Measurements from ENCODE around the gene KCNC1. TPM values are rescaled to one million over a fixed set of nuclear protein-coding genes. Genes with fewer than 3 reads are reported as not detected.

Gene KCNC1
- total and polyA plus RNA-seq, 2 of the 13 experiments (the other 11 are each of a cell fraction or from before 2014, with no cell fraction given): 0.01 to 0.04 TPM

DNA sequence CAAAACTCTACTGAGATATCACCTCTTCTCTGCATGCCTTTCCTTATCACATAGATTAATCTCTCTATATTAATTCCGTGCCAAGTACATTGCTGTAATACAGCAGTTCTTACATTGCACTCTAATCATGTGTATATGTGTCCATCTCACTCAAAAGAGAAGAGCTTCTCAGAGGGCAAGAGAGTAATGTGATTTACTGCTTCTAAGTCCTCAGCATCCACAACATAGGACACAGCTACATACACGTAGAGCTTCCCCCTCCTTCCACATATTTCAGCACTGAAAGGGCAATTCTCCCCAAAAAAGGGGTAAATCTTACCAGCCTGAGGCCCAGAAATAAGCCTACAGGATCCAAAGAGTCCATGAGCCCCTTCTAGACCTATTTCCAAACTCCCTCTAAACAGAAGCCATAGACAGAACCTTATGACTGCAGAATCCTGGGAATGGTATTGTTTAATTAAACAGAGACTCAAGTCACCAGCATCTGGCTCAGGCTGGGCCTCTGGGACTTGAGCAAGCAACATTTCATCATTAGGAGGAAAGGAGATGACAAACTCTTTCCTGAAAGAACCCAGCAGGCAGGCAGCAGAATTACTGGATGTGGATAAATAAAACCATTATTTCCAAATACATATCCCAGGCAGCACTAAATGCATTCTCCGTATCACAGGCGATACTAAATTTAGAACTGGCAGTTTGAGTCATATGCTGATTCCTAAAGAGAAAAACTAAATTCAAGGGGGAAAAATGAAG lies 87.2 kb downstream of the KCNC1 start:
- no peak overlapping the region for H3K27ac ChIP-seq (ENCODE audit: extremely low read length, insufficient read depth, low read length)
- BruUV-seq (replicated peaks): no TSS peak
- WGBS (ENCODE audit: low lambda C conversion rate): 99% methylated on average over 4 of the region's 4 CpGs
- no peak for ATAC-seq
- ChIA-PET CTCF (ENCODE audit: low intra/inter-chr PET ratio, low total read pairs) (no interaction called here), POLR2A (no interaction called here)
- no peak for DNase-seq (ENCODE audit: low spot score)
- TF ChIP-seq ZNF558 (CRISPR knock-in tag; IDR thresholded peaks at IDR 0.05; ENCODE audit: borderline replicate concordance) (no peak), GPBP1L1 (CRISPR knock-in tag; IDR thresholded peaks at IDR 0.05) (no peak), KLF11 (CRISPR knock-in tag; IDR thresholded peaks at IDR 0.05) (no peak), ESRRA (CRISPR knock-in tag; IDR thresholded peaks at IDR 0.05; ENCODE audit: low read depth) (no peak), ZNF451 (CRISPR knock-in tag; IDR thresholded peaks at IDR 0.05) (no peak), NCOA1 (CRISPR knock-in tag; IDR thresholded peaks at IDR 0.05) (no peak), SP4 (CRISPR knock-in tag; IDR thresholded peaks at IDR 0.05) (no peak), MAZ (IDR thresholded peaks at IDR 0.05; ENCODE audit: borderline replicate concordance, low read depth, low read length) (no peak), MAZ (CRISPR knock-in tag; IDR thresholded peaks at IDR 0.05; ENCODE audit: low read depth) (no peak)
- H3K4me2 ChIP-seq (ENCODE audit: low read depth, low read length): no peak overlapping the region
- no peak overlapping the region for H3K9ac ChIP-seq (ENCODE audit: insufficient read depth, low read depth, low read length)
- no peaks in the 10 kb centered on the region for H3K27me3 ChIP-seq (ENCODE audit: control insufficient read depth in 1 of 2, insufficient read depth in 2 of 2, low read length in 2 of 2)
- H3K9me3 ChIP-seq (ENCODE audit: low read length): no peaks in the 10 kb centered on the region
- H3K36me3 ChIP-seq (replicated peaks in 1 of 2; ENCODE audit: control insufficient read depth in 1 of 2, insufficient read depth in 2 of 2, low read length in 2 of 2): no peaks in the 10 kb centered on the region
- in situ Hi-C loops (cut with HindIII; ENCODE audit: extremely low pct_ligation_motif_present, low pct_unique_long_range_greater_than_20kb) (no loop called here), intact Hi-C loops (cut with micrococcal nuclease; ENCODE audit: unreplicated experiment) (no loop called here)
- H3K4me1 ChIP-seq (ENCODE audit: insufficient read depth, low read length): no peaks in the 10 kb centered on the region
- no peaks in the 10 kb centered on the region for H3K79me2 ChIP-seq (ENCODE audit: insufficient read depth, low read length)
- FAIRE-seq: no peak
- no peaks in the 10 kb centered on the region for H4K20me1 ChIP-seq (ENCODE audit: insufficient read depth, low read length)
- H3K4me3 ChIP-seq (replicated peaks in 1 of 3; ENCODE audit: insufficient read depth in 1 of 3, low read depth in 2 of 3, low read length in 3 of 3): no peak overlapping the region
- no peak overlapping the region for H2AFZ ChIP-seq (ENCODE audit: low read length)

Data from HepG2 (cell line).